ENCODE measurements around the gene KDM2A.
"Not testable (repeated sequence)": the region's sequence is repeated elsewhere in the genome, so short reads cannot be mapped to it uniquely, and the experiment has no call there.

The KDM2A gene

DNA sequence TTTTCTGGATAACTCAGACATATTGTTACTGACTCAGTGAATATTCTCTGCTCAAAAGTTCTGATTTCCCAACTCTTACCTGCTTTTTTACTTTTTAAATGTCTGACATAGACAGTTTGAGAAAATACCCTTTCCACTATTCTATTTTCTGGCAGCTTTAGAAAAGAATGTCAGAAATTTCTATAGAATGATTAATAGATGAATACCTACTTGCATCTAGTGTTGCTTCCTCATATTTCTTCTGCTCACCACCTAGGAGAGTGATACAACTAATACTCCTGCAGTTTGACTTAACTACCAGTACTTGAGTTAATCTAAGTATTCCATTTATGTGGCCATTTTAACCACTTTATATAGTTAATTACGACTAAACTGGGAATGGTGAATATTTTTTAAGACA lies 55.2 kb downstream of the KDM2A start:
- DNase-seq, result no peak

GRCh38 chr11:67177399-67178281 lies 58.6 kb downstream of the KDM2A start:
- DNase-seq, result no peak

GRCh38 chr11:67178421-67178820 lies 59.4 kb downstream of the KDM2A start:
- DNase-seq, result no peak

DNA sequence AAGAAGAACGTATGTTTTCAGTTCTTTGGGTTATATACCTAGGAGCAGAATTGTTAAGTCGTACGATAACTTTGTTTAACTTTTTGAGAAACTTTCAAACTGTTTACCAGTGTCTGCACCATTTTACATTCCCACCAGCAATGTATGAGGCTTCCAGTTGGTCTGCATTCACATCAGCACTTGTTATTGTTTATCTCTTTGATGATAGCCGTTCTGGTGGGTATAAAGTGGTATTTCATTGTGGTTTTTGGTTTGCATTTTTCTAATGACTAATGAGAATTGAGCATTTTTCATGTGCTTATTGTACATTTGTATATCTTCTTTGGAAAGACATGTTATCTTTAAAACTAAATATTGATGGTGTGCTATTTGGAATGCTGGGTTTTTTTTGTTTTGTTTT lies 59.8 kb downstream of the KDM2A start:
- no peak for DNase-seq

DNA sequence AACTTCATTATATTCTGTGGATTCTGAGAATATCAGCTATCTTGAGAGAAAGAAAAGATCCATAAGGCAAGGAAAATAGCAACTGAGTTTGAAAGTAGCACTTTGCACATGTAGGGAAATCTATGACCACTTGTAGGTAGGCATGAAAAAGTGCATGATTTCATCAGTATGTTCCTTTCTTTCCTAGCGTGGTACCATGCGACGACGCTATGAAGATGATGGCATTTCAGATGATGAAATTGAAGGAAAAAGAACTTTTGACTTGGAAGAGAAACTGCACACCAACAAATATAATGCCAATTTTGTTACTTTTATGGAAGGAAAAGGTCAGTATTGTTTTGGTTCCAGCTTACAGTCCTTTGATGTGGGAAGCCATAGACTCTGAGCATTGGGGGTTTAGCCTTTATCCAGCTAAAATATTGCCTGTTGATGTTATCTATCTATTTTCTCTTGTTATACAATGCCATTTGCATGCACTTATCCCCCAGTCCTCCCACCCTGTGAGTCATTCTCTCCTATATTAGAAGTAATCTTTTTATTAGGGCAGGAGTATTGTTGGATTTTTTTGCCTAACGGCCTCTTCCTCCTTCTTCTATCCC lies 60.9 kb downstream of the KDM2A start:
- DNase-seq, result no peak

DNA sequence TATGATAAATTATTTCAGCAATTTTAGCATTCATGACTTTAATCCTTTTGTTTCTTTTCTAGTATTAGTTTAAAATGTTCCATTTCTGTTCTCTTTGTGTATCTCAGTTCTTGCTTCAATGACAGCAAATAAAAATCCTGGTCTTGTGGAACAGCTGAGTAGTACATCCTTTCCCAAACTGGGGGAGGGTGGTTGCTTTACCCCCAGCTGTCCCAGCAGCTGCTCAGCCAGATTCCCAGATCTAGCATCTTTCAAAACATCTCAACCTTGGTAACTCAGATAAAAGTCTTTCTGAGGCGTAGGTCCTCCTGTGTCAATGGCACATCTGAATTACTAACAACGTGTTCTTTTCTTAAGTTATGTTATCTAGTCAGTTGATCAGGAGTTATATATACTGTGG lies 75.0 kb downstream of the KDM2A start:
- no peak for DNase-seq

DNA sequence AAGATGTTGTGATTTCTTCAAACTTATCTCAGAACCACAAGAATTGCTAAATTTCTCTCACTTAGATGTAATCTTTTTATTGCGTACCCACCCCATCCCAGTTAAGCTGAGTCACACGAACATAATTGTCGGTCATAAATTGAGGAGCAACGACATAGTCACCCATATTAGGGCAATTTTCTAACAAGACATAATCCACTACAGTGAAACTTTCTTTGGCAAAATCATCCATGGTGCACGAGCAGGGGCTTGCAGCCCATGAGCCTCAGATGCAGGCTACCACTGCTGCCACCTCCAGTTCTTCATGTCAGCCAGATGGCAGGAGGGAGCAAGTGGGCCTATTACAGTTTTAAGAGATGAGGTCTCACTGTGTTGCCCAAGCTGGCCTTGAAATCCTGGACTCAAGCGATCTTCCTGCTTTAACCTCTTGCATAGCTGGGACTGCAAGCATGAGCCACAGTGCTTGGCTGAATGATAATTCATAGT lies 77.0 kb downstream of the KDM2A start:
- no peak for DNase-seq

GRCh38 chr11:67197606-67198005 lies 78.5 kb downstream of the KDM2A start:
- DNase-seq, result no peak

GRCh38 chr11:67198781-67199180 lies 79.7 kb downstream of the KDM2A start:
- DNase-seq, result not testable (repeated sequence)

- DNase-seq, result no peak
These were observed 80.7 kb downstream of the KDM2A start for GRCh38 chr11:67199751-67200150.

- no peak for DNase-seq
These were observed 83.0 kb downstream of the KDM2A start for GRCh38 chr11:67202028-67202427.

DNA sequence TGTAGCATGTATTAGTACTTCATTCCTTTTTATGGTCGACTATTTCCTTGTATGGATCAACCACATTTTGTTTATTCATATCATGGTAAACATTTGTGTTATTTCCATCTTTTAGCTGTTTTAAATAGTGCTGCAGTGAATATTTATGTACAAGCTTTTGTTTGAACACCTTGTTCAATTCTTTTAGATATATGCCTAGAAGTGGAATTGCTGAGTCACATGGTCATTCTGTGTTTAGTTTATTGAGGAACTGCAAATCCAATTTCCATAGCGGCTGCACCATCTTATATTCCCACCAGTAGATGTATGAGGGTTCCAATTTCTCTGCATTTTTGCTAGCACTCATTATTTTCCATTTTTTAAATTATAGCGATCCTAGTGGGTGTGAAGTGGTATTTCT lies 85.8 kb downstream of the KDM2A start:
- no peak for DNase-seq

- DNase-seq, result not testable (repeated sequence)
These were observed 90.2 kb downstream of the KDM2A start for GRCh38 chr11:67209222-67209621.

DNA sequence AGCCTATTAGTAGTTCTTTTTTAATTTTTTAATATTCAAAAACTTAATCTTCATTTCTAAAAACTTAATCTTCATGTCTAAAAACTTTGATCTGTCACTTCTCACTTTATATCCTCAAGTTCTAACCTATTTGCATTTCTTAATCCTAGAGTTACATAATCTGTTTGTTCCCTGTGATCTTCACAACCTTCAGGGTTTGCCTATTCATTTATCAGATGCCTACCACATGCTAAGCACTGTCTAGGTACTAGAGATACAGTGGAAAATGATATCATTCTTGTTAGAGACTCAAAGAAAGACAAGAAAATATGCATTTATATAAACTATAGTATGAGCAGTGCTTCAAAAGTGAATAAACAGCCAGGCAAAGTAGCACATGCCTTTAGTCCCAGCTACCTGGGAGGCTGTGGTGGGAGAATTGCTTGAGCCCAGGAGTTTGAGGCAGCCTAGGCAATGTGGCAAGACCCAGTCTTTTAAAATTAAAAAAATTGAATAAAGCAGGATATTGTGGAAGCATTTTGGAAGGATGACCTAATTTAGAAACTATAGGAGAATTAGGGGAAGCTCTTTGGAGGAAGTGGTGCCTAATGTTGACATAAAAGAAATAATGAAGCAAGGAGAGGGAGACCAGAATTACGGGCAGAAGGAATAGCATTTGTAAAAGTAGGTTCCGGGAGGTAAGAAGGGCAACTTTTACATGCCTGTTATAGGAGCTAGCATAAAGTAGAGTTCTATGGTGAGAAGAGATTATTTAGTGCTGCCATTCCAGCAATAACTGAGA lies 92.8 kb downstream of the KDM2A start:
- no peak for DNase-seq

DNA sequence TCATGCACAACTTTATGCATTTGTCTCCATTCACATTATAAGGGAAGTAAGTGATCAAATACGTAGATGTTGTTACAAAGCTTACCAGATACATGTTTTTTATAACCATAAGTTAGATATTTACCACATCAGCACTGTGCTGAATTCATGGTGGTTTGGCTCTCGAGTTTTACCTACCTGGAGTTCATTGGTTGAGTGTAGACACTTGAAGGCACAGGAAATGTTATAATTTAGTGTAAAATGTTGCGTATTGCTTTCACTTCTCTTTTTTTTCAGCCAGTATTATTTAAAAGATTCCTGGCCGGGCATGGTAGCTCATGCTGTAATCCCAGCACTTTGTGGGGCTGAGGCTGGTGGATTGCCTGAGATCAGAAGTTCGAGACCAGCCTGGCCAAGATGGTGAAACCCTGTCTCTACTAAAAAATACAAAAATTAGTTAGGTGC lies 94.1 kb downstream of the KDM2A start:
- DNase-seq, result no peak

- DNase-seq, result no peak
These were observed 108.7 kb downstream of the KDM2A start for GRCh38 chr11:67227726-67228125.

- DNase-seq, result no peak
These were observed 111.3 kb downstream of the KDM2A start for GRCh38 chr11:67230406-67230805.

- DNase-seq, result no peak
These were observed 111.8 kb downstream of the KDM2A start for GRCh38 chr11:67230886-67231285.

GRCh38 chr11:67233584-67234190 lies 114.6 kb downstream of the KDM2A start:
- no peak for DNase-seq

DNA sequence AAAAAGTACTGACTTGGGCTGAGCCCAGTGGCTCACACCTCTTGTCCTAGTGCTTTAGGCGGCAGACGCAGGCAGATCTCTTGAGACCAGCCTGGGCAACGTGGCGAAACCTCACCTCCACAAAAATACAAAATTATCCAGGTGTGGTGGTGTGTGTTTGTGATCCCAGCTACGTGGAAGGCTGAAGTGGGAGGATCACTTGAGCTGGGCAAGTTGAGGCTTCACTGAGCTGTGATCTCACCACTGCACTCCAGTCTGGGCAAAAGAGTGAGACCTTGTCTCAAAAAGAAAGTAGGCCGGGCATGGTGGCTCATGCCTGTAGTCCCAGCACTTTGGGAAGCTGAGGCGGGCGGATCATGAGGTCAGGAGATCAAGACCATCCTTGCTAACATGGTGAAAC lies 115.5 kb downstream of the KDM2A start:
- not testable (repeated sequence) for DNase-seq

- DNase-seq, result no peak
These were observed 118.5 kb downstream of the KDM2A start for GRCh38 chr11:67237574-67237973.

- DNase-seq, result no peak
These were observed 120.1 kb downstream of the KDM2A start for GRCh38 chr11:67238894-67239782.
